ENCODE results near the gene RNPC3. TPM values are rescaled to one million over a fixed set of nuclear protein-coding genes. Genes with fewer than 3 reads are reported as not detected.

Gene RNPC3
- total and polyA plus RNA-seq, 2 experiments from 2014 or later = 13.4 to 38.2 TPM

DNA sequence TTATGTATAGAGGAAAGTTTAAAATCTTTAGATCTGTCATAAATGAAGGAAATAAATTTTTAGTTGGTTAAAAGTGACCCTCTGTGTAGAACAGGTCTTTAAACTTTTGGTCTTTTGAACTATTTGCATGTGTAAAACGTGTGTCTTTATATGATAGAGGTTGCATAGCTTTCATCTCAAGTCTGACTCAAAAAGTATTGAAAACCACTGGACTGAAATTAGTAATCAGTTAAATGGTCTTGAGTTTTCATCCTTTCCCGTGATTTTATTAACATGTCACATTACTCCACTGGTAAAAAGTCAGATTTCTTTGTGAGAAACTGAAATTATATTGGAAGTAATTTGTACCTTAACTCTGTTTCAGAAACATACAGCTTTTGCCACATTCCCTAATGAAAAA, 1.8 kb downstream of the RNPC3 start:
- H3K27ac ChIP-seq (ENCODE audit: low read depth) = no peak overlapping the region
- Mint-ChIP-seq H3K27me3 (ENCODE audit: insufficient read depth, low read depth, poor library complexity) (peaks cover 7% of the 10 kb centered on the region), H3K9me3 (no peaks in the 10 kb centered on the region; the same call in 2 of the 3 replicates), H3K4me1 (peaks cover 12% of the 10 kb centered on the region), H3K27ac (no peak overlapping the region), H3K36me3 (ENCODE audit: low read depth) (peaks cover 13% of the 10 kb centered on the region), H3K4me3 (peak overlapping the region; percentile 99)
- no peaks in the 10 kb centered on the region for H3K9me2 ChIP-seq (ENCODE audit: insufficient read depth)
- H3K4me3 ChIP-seq = peak overlapping the region; percentile 73
- H3K4me2 ChIP-seq = peak overlapping the region; percentile 81
- ATAC-seq = no peak
- H3K36me3 ChIP-seq (ENCODE audit: insufficient read depth) = no peaks in the 10 kb centered on the region
- no peaks in the 10 kb centered on the region for H3K27me3 ChIP-seq (ENCODE audit: insufficient read depth)
- peaks cover 58% of the 10 kb centered on the region for H3K79me2 ChIP-seq (replicated peaks; ENCODE audit: insufficient read depth)
- no peak overlapping the region for H2AFZ ChIP-seq
- H3K4me1 ChIP-seq (ENCODE audit: insufficient read depth) = peaks cover 4% of the 10 kb centered on the region; the same call in 1 of the 2 replicates
- no peak for DNase-seq (ENCODE audit: low spot score)
- H4K20me1 ChIP-seq (replicated peaks; ENCODE audit: insufficient read depth) = 0 out of 2 replicates have a peak, but pooled peaks cover 8% of the 10 kb centered on the region
- no peaks in the 10 kb centered on the region for H3F3A ChIP-seq (replicated peaks; ENCODE audit: low read depth)
- TF ChIP-seq ZNF114 (CRISPR knock-in tag; IDR thresholded peaks at IDR 0.05) (no peak), ZNF331 (CRISPR knock-in tag; IDR thresholded peaks at IDR 0.05; ENCODE audit: low read depth) (no peak), JUNB (IDR thresholded peaks at IDR 0.05; ENCODE audit: unreplicated experiment) (no peak), POLR2AphosphoS5 (IDR thresholded peaks at IDR 0.05; ENCODE audit: low read depth) (no peak), NANOG (IDR thresholded peaks at IDR 0.05; ENCODE audit: borderline replicate concordance) (no peak)
- TF ChIP-seq, protein P1, sequence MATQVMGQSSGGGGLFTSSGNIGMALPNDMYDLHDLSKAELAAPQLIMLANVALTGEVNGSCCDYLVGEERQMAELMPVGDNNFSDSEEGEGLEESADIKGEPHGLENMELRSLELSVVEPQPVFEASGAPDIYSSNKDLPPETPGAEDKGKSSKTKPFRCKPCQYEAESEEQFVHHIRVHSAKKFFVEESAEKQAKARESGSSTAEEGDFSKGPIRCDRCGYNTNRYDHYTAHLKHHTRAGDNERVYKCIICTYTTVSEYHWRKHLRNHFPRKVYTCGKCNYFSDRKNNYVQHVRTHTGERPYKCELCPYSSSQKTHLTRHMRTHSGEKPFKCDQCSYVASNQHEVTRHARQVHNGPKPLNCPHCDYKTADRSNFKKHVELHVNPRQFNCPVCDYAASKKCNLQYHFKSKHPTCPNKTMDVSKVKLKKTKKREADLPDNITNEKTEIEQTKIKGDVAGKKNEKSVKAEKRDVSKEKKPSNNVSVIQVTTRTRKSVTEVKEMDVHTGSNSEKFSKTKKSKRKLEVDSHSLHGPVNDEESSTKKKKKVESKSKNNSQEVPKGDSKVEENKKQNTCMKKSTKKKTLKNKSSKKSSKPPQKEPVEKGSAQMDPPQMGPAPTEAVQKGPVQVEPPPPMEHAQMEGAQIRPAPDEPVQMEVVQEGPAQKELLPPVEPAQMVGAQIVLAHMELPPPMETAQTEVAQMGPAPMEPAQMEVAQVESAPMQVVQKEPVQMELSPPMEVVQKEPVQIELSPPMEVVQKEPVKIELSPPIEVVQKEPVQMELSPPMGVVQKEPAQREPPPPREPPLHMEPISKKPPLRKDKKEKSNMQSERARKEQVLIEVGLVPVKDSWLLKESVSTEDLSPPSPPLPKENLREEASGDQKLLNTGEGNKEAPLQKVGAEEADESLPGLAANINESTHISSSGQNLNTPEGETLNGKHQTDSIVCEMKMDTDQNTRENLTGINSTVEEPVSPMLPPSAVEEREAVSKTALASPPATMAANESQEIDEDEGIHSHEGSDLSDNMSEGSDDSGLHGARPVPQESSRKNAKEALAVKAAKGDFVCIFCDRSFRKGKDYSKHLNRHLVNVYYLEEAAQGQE (IDR thresholded peaks at IDR 0.05; ENCODE audit: unreplicated experiment) = no peak

DNA sequence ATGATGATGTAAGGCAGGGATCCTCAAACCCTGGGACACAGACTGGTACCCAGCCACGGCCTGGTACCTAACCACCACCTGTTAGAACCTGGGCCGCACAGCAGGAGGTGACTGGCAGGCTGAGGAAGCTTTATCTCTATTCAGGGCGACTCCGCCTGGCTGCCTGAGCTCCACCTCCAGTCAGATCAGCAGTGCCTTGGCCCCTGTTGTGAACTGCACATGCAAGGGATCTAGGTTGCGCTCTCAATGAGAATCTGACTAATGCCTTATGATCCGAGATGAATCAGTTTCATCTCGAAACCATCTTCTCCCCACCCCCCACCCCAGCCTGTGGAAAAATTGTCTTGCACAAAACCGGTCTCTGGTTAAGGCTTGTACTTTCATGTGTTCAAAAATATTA, 4.2 kb downstream of the RNPC3 start:
- TF ChIP-seq, protein P2, sequence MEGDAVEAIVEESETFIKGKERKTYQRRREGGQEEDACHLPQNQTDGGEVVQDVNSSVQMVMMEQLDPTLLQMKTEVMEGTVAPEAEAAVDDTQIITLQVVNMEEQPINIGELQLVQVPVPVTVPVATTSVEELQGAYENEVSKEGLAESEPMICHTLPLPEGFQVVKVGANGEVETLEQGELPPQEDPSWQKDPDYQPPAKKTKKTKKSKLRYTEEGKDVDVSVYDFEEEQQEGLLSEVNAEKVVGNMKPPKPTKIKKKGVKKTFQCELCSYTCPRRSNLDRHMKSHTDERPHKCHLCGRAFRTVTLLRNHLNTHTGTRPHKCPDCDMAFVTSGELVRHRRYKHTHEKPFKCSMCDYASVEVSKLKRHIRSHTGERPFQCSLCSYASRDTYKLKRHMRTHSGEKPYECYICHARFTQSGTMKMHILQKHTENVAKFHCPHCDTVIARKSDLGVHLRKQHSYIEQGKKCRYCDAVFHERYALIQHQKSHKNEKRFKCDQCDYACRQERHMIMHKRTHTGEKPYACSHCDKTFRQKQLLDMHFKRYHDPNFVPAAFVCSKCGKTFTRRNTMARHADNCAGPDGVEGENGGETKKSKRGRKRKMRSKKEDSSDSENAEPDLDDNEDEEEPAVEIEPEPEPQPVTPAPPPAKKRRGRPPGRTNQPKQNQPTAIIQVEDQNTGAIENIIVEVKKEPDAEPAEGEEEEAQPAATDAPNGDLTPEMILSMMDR (conservative IDR thresholded peaks at IDR 0.05; ENCODE audit: low read depth in 2 of 2) = no peak
- TF ChIP-seq ZNF114 (CRISPR knock-in tag; IDR thresholded peaks at IDR 0.05) (no peak), JUNB (IDR thresholded peaks at IDR 0.05; ENCODE audit: unreplicated experiment) (no peak)
- TF ChIP-seq, protein P1 (IDR thresholded peaks at IDR 0.05; ENCODE audit: unreplicated experiment) = no peak
- TF ChIP-seq, protein P3, sequence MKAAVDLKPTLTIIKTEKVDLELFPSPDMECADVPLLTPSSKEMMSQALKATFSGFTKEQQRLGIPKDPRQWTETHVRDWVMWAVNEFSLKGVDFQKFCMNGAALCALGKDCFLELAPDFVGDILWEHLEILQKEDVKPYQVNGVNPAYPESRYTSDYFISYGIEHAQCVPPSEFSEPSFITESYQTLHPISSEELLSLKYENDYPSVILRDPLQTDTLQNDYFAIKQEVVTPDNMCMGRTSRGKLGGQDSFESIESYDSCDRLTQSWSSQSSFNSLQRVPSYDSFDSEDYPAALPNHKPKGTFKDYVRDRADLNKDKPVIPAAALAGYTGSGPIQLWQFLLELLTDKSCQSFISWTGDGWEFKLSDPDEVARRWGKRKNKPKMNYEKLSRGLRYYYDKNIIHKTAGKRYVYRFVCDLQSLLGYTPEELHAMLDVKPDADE (IDR thresholded peaks at IDR 0.05) = no peak
- Histone ChIP-seq H3K36me3 (ENCODE audit: insufficient read depth) (peaks cover 5% of the 10 kb centered on the region; the same call in 1 of the 2 replicates), H3K4me3 (no peak overlapping the region), H3K27ac (ENCODE audit: low read depth) (no peak overlapping the region), H3K4me2 (no peak overlapping the region), H3K79me2 (replicated peaks; ENCODE audit: insufficient read depth) (peaks cover 81% of the 10 kb centered on the region), H3K4me1 (ENCODE audit: insufficient read depth) (peaks cover 4% of the 10 kb centered on the region; the same call in 1 of the 2 replicates), H3K9me2 (ENCODE audit: insufficient read depth) (no peaks in the 10 kb centered on the region), H3K27me3 (ENCODE audit: insufficient read depth) (no peaks in the 10 kb centered on the region), H3F3A (replicated peaks; ENCODE audit: low read depth) (no peaks in the 10 kb centered on the region), H4K20me1 (replicated peaks; ENCODE audit: insufficient read depth) (peaks cover 13% of the 10 kb centered on the region; the same call in 1 of the 2 replicates), H2AFZ (no peak overlapping the region)
- no peak overlapping the region for H3K4me3 Mint-ChIP-seq
- H3K36me3 Mint-ChIP-seq (ENCODE audit: low read depth) = peaks cover 11% of the 10 kb centered on the region
- H3K4me1 Mint-ChIP-seq = peaks cover 10% of the 10 kb centered on the region
- peaks cover 4% of the 10 kb centered on the region for H3K27me3 Mint-ChIP-seq (ENCODE audit: insufficient read depth, low read depth, poor library complexity)
- H3K9me3 Mint-ChIP-seq = no peaks in the 10 kb centered on the region; the same call in 2 of the 3 replicates
- ATAC-seq = peak; percentile 45
- H3K27ac Mint-ChIP-seq = no peak overlapping the region
- DNase-seq (ENCODE audit: low spot score) = peak; percentile 26
